Right ventricle myocardium inferior (tissue), 1 donor: ENCODE measurements around the gene NR5A2. TPM values are rescaled to one million over a fixed set of nuclear protein-coding genes. Genes with fewer than 3 reads are reported as not detected.
"Not testable (repeated sequence)": the region's sequence is repeated elsewhere in the genome, so short reads cannot be mapped to it uniquely, and the experiment has no call there.

Experiments used
- ATAC-seq: fragments of 200-7000 bp; cut with Tn5 transposase; one replicate; pipeline ENCODE4 v1.9.1; 2020; ENCODE audit warnings: mild to moderate bottlenecking, moderate library complexity
- DNase-seq: peaks from one replicate; pipeline ENCODE4 v3.0.0; 2021; ENCODE audit errors: missing footprints
- intact Hi-C: fragments of 100-400 bp; cut with DNase I; formaldehyde crosslinking; loops from one replicate; pipeline ENCODE4 v1.11.0; 2022
- total RNA-seq: library from RNA; stranded (reverse); fragmentation: NEBNext Ultra II Directional; extraction: Animal tissue kit (Norgen Biotek cat#: 25700); gene quantifications from one replicate; pipeline ENCODE4 v1.2.1, GENCODE V29; 2021
- donor health status: DM: no; HTN: yes; CAD: no; lungs with severe emphysema.

Gene NR5A2
- total RNA-seq, 1 donor from 2014 or later = 1.6 TPM

GRCh38 chr1:200176798-200177197 is 149.3 kb downstream of the NR5A2 start:
- intact Hi-C loops = no loop called here
- no peak for DNase-seq
- ATAC-seq = no peak

- intact Hi-C loops = no loop called here
- ATAC-seq = no peak
Measured at GRCh38 chr1:200178340-200178739, 150.8 kb downstream of the NR5A2 start.

GRCh38 chr1:200179126-200179780 is 151.7 kb downstream of the NR5A2 start:
- no peak for DNase-seq
- no peak for ATAC-seq
- intact Hi-C loops = no loop called here

More at GRCh38 chr1:200178340-200178739, 150.8 kb downstream of the NR5A2 start:
- no peak for DNase-seq

GRCh38 chr1:200179781-200180160 is 152.3 kb downstream of the NR5A2 start:
- no peak for ATAC-seq
- intact Hi-C loops = no loop called here
- DNase-seq = no peak

GRCh38 chr1:200180821-200181220 is 153.3 kb downstream of the NR5A2 start:
- DNase-seq = no peak
- no peak for ATAC-seq
- intact Hi-C loops = no loop called here

GRCh38 chr1:200181861-200182260 is 154.4 kb downstream of the NR5A2 start:
- intact Hi-C loops = no loop called here
- ATAC-seq = no peak
- no peak for DNase-seq

- intact Hi-C loops = no loop called here
- ATAC-seq (no peak), DNase-seq (no peak)
Measured at GRCh38 chr1:200182701-200183100, 155.2 kb downstream of the NR5A2 start.

- ATAC-seq (no peak), DNase-seq (no peak)
- intact Hi-C loops = no loop called here
Measured at GRCh38 chr1:200183637-200184036, 156.1 kb downstream of the NR5A2 start.

GRCh38 chr1:200184196-200184595 is 156.7 kb downstream of the NR5A2 start:
- peak; percentile 93 for ATAC-seq
- DNase-seq = peak; percentile 93
- intact Hi-C loops = no loop called here

GRCh38 chr1:200185191-200185590 is 157.7 kb downstream of the NR5A2 start:
- ATAC-seq, DNase-seq, intact Hi-C loops: not testable (repeated sequence)

GRCh38 chr1:200187332-200187731 is 159.8 kb downstream of the NR5A2 start:
- DNase-seq, intact Hi-C loops, ATAC-seq: not testable (repeated sequence)

GRCh38 chr1:200191993-200192392 is 164.5 kb downstream of the NR5A2 start:
- ATAC-seq = no peak
- DNase-seq = no peak
- intact Hi-C loops = no loop called here

- no peak for DNase-seq
- intact Hi-C loops = no loop called here
- no peak for ATAC-seq
Measured at GRCh38 chr1:200194477-200194876, 167.0 kb downstream of the NR5A2 start.

- no peak for ATAC-seq
- intact Hi-C loops = no loop called here
- DNase-seq = no peak
Measured at GRCh38 chr1:200198236-200198635, 170.7 kb downstream of the NR5A2 start.

- ATAC-seq = no peak
- intact Hi-C loops = no loop called here
Measured at GRCh38 chr1:200205216-200205995, 177.9 kb downstream of the NR5A2 start.

GRCh38 chr1:200206340-200206739 is 178.8 kb downstream of the NR5A2 start:
- no peak for ATAC-seq
- intact Hi-C loops = no loop called here
- no peak for DNase-seq

More at GRCh38 chr1:200205216-200205995, 177.9 kb downstream of the NR5A2 start:
- no peak for DNase-seq

- no peak for DNase-seq
- no peak for ATAC-seq
- intact Hi-C loops = no loop called here
Measured at GRCh38 chr1:200206761-200207160, 179.3 kb downstream of the NR5A2 start.

GRCh38 chr1:200207711-200208126 is 180.2 kb downstream of the NR5A2 start:
- ATAC-seq (no peak), DNase-seq (no peak)
- intact Hi-C loops = no loop called here

GRCh38 chr1:200211157-200211556 is 183.6 kb downstream of the NR5A2 start:
- ATAC-seq (no peak), DNase-seq (no peak)
- intact Hi-C loops = no loop called here

- DNase-seq = no peak
- intact Hi-C loops = no loop called here
- no peak for ATAC-seq
Measured at GRCh38 chr1:200213392-200213791, 185.9 kb downstream of the NR5A2 start.
